ENCODE data around the gene PHETA1.

DNA sequence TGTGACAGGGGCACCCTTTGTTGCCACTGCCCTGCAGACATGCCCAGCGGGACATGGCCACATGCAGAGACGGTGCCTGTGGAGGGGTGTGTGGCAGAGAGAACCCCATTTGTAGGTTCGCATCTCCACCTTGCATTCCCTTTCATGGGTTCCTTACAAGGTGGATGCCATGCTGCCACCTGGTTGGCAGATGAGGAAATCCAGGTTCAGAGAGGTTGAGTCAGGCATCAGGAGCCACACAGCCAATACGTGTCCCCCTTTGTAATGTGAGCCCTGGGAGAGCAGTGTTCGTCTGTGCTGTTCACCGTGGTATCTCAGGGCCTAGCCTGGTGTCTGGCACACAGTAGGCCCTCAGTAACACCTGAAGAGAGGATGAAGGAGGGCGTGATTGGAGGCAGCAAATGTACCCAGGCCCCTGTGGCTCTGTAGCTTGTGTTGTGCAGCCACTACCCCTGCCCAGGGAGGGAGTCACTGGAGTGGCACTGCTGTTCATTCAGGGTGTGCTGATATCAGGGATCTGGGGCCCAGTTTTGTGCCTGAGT, 45.9 kb upstream of the PHETA1 start:
- TF ChIP-seq, protein P1, sequence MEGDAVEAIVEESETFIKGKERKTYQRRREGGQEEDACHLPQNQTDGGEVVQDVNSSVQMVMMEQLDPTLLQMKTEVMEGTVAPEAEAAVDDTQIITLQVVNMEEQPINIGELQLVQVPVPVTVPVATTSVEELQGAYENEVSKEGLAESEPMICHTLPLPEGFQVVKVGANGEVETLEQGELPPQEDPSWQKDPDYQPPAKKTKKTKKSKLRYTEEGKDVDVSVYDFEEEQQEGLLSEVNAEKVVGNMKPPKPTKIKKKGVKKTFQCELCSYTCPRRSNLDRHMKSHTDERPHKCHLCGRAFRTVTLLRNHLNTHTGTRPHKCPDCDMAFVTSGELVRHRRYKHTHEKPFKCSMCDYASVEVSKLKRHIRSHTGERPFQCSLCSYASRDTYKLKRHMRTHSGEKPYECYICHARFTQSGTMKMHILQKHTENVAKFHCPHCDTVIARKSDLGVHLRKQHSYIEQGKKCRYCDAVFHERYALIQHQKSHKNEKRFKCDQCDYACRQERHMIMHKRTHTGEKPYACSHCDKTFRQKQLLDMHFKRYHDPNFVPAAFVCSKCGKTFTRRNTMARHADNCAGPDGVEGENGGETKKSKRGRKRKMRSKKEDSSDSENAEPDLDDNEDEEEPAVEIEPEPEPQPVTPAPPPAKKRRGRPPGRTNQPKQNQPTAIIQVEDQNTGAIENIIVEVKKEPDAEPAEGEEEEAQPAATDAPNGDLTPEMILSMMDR (IDR thresholded peaks at IDR 0.05; ENCODE audit: extremely low read depth in 1 of 2, insufficient read depth in 1 of 2, low read depth in 1 of 2, low read length in 2 of 2), result no peak
- TF ChIP-seq EZH2 (IDR thresholded peaks at IDR 0.05; ENCODE audit: borderline replicate concordance, low read depth, low read length, severe bottlenecking), result no peak
- no peak for TF ChIP-seq POLR2A (IDR thresholded peaks at IDR 0.05; ENCODE audit: low read depth, low read length)
- no peak for TF ChIP-seq POLR2AphosphoS5 (IDR thresholded peaks at IDR 0.05; ENCODE audit: insufficient read depth, low read depth, low read length)
- TF ChIP-seq MAX (IDR thresholded peaks at IDR 0.05; ENCODE audit: insufficient read depth, insufficient read length), result no peak

Data from endothelial cell of umbilical vein (primary cell).